Measurements from ENCODE around the gene BCL3.

GRCh38 chr19:44776402-44777096 is 28.0 kb downstream of the BCL3 start:
- TF ChIP-seq POLR2A (IDR thresholded peaks at IDR 0.05), result no peak
- TF ChIP-seq, protein P1, sequence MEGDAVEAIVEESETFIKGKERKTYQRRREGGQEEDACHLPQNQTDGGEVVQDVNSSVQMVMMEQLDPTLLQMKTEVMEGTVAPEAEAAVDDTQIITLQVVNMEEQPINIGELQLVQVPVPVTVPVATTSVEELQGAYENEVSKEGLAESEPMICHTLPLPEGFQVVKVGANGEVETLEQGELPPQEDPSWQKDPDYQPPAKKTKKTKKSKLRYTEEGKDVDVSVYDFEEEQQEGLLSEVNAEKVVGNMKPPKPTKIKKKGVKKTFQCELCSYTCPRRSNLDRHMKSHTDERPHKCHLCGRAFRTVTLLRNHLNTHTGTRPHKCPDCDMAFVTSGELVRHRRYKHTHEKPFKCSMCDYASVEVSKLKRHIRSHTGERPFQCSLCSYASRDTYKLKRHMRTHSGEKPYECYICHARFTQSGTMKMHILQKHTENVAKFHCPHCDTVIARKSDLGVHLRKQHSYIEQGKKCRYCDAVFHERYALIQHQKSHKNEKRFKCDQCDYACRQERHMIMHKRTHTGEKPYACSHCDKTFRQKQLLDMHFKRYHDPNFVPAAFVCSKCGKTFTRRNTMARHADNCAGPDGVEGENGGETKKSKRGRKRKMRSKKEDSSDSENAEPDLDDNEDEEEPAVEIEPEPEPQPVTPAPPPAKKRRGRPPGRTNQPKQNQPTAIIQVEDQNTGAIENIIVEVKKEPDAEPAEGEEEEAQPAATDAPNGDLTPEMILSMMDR (IDR thresholded peaks at IDR 0.05), result no peak
- no peak for TF ChIP-seq POLR2AphosphoS5 (IDR thresholded peaks at IDR 0.05)
- TF ChIP-seq EP300 (IDR thresholded peaks at IDR 0.05), result no peak
